ENCODE data around the gene KIRREL3.

Gene KIRREL3

DNA sequence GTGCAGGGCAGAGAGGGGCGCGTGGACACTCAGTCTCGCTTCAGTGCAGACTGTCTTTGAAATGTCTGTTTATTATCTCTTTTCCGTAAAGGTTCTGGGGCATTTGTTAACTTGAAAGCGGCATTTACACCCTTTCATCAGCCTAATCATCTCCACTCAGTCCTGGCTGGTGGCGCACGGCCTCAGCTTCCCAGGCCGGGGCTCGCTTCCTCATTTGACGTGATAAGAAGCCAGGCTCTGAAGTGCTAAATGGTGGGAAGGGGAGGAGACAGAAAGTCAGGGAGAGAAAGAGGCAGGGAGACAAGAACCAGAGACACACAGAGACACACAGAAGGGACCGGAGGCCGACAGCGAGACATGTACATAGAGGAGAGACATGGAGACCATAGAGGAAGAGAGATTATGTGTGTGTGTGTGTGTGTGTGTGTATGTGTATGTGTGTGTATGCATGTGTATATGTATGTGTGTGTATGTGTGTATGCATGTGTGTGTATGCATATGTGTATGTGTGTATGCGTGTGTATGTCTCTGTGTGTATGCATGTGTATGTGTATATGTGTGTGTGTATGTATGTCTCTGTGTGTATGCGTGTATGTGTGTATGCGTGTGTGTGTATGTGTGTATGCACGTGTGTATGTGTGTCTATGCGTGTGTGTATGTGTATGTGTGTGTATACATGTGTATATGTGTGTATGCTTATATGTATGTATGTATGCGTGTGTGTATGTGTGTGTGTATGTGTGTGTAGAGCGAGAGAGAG lies 543.6 kb downstream of the KIRREL3 start:
- DNase-seq = no peak

DNA sequence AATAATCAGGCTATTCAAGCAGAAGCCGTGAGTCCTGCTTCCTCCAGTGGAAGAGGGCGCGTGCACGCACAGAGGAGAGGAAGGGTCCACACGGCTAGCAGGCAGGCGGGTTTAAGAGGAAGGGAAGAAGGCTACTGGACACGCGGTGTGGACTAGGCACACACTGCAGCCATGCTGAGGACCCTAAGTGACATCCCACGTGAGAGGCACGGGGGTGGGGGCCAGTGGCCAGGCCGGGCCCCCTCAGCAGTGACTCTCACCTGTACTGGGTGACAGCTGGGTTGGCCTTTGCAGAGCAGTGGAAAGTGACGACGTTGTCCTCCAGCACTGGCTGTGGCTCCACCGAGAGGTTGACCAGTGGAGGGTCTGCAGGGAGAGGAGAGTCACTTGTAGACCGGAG lies 544.5 kb downstream of the KIRREL3 start:
- DNase-seq = no peak

GRCh38 chr11:126452241-126453101 lies 548.1 kb downstream of the KIRREL3 start:
- no peak for DNase-seq

GRCh38 chr11:126451211-126451802 lies 549.3 kb downstream of the KIRREL3 start:
- no peak for DNase-seq

GRCh38 chr11:126450806-126451205 lies 549.8 kb downstream of the KIRREL3 start:
- DNase-seq = no peak

GRCh38 chr11:126450198-126450597 lies 550.4 kb downstream of the KIRREL3 start:
- no peak for DNase-seq

DNA sequence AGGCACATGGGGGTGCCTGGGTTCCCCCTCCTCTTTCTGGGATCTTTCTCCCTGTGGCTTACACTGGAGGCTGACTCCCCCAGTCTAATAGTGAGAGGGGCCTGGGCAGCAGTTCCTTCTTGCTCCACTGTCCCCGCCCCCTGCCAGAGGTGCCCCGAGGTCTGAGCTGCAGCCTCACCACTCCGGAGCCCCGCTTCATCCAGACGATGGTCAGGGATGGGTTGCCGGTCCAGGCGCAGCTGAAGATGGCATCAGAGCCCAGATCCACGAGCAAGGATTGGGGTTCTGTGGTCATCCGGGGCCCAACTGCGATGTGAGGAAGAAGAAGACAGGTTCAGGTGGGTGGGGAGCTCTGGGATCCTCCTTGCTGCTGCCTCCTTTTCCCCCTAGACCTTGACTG lies 554.0 kb downstream of the KIRREL3 start:
- no peak for DNase-seq

DNA sequence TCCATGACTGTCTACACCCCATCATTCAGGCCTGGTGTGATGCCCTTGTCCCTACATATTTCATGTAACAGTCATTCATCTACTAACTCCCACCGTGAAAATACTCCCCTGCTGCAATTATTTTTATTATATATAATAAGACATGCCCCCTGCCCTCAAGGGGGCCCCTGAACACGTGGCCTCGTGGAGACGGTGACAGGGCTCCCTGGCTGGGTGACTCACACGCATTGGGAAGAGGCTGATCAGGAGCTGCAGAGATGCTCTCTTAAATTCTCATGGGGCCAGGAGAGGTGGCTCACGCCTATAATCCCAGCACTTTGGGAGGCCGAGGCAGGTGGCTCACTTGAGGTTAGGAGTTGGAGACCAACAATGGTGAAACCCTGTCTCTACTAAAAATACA lies 556.5 kb downstream of the KIRREL3 start:
- no peak for DNase-seq

DNA sequence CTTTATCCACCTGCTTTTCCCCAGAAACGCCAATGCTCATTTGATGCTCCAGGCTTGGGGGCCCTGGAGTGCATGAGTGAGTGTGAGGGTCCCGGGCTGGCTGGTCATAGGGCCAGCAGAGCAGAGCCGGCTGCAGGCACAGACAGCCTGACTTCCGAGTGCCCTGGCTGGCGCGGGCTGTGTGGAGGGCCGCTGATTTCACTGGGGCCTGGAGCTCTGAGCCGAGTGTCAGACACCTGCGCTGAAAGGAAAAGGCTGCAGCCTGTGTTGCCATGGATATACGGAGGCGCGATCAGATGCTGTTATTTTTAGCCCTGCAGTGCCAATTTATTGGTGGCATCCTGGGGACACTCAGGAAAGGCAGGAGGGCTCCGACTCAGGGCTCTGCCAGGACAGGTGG lies 557.5 kb downstream of the KIRREL3 start:
- peak; percentile 24 for DNase-seq

DNA sequence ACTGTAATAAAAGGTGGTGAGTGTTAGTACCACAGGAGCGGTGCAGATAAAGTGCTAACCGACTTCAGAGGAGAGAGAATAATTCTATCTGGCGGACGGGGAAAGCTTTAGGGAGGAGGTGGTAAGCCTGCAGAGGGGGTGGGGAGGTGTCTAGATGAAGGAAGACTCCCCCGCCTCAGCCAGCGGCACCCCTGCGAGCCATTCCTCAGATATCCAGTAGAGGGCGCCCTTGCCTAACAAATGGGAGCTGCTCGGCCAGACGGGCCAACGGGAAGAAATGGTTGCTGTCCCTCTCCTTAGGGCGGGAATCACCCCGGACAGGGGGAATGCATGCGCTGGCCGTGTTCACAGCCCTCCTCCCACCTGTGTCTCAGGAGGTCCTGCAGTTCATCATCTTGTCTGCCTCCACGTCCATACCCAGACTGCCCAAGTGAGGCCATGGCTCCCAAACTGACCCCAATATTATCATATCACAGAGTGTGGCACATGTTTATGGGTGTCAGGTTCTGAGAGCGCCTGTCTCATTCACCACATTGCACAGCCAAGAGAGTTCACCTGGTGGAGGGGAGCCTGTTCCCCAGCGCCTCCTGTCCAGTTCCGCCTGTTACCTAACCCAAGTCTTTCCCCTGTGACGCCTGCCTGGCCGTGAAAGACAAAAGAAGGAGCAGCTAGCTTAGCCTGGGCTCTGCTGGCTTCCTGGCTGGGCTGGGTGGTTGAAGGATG lies 559.6 kb downstream of the KIRREL3 start:
- DNase-seq = peak; percentile 57

GRCh38 chr11:126440276-126440675 lies 560.3 kb downstream of the KIRREL3 start:
- DNase-seq = no peak

- DNase-seq = no peak
These were observed 561.9 kb downstream of the KIRREL3 start for GRCh38 chr11:126438691-126439090.

- no peak for DNase-seq
These were observed 562.3 kb downstream of the KIRREL3 start for GRCh38 chr11:126438272-126438671.

DNA sequence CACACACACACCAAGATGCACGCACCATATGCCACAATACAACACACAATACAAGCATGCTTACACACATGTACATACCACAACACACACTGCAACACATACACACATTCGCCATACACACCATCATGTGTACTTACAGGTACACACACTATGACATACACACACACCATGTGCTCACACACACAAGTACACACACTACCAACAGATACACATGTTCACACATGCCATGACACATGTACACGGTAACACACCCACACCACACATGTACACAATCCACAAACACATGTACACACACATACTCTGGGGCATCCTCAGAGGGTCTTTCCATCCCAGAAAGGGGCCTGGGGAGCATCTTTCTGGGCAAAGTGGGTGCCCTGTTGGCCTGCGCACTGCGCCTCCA lies 562.8 kb downstream of the KIRREL3 start:
- no peak for DNase-seq

DNA sequence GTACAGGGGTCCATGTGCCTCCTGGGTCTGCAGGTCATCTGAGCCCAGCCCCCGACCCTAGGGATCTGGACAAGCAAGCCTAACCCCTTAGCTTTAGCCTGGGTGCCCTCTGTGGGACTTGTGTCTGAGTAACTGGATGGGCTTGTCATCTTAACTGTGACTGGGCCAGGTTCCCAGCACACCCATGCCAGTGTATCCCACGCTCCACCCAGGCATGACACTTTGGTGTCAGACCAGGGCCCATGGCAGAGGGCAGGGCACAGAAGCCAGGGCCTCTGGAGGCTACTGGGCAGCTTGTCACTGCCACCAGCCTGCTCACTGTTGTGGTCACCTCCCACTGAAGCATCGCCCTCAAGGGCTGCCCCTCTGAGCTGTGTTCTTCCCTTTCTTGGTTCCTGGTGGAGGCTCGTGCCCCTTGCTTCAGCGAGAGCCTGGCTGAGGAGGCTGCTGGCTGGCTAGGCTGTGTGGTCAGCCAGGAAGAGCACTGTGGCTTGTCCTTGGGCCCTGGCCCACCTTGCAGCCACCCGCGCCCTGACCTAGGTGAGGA lies 564.3 kb downstream of the KIRREL3 start:
- DNase-seq = no peak

DNA sequence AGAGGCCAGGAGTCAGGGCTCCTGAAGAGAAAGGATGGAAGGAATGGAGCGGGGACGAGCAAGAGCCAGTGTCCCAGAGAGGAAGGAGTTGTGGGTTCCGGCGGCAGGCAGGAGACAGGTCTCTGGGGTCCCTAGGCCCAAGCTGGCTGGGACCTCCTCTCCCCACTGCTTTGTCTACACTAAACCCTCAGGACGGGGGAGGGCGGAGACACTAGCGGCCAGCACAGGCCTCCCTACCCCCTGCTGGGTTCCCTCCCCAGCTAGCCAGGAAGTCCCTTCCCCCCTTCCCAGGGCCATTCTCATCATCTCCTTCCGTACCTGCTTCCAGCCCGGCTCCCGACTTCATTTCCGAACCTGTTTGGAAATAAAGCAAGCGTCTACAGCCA lies 565.6 kb downstream of the KIRREL3 start:
- DNase-seq = no peak

GRCh38 chr11:126433989-126434949 lies 566.3 kb downstream of the KIRREL3 start:
- DNase-seq = no peak

- no peak for DNase-seq
These were observed 567.2 kb downstream of the KIRREL3 start for GRCh38 chr11:126433244-126433846.

DNA sequence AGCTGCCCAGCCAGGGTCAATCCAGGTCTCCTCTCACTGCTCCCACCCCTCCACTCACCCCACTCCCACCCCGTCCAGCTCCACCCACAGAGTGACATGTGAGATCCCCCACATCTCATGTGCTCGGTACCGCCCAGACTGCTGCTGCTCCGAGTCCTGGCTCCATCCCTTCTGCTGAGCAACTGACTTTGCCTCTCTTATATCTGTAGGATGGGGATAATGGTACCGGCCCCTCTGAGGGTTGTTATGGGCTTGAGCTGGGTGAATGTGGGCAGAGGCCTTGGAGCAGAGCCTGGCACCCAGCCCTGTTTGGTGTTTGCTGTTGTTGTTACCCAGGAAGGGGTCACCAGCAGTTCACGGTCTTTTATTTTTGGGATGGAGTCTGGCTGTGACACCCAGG lies 568.0 kb downstream of the KIRREL3 start:
- DNase-seq = no peak

DNA sequence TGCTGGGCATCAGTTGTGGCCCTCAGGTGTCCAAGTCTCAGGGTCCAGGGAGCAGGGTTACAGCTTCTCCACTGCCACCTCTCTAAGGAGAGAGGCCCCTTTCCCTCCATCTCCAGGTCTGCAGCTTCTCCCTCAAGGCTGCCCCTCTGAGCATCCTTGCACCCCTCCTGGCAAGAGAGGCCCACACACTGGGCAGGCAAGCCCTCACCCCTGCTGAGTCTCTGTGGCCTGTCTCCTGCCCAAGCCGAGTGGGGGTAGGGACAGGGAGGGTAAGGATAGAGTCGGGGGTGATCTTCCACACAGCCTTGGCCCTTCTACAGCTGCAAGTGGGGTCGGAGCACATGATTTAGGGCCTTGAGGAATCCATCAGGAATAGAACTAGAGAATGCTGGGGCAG lies 568.5 kb downstream of the KIRREL3 start:
- no peak for DNase-seq

- no peak for DNase-seq
These were observed 569.0 kb downstream of the KIRREL3 start for GRCh38 chr11:126431401-126432064.

Data from NCI-H510A (cell line).